Activated naive CD4-positive, alpha-beta T cell treated with anti-CD3 and anti-CD28 coated beads, Interleukin-2, amount 10 ng/mL, durations not matched to agents 5 hours and 36 hours (primary cell): Measurements from ENCODE around the gene USH1C. TPM values are rescaled to one million over a fixed set of nuclear protein-coding genes. Genes with fewer than 3 reads are reported as not detected.

Experiments used
- total RNA-seq, 2 experiments: library from RNA; stranded (reverse); gene quantifications; one replicate each; pipeline ENCODE4 v1.2.3, GENCODE V29; 2021

USH1C gene
- not detected for total RNA-seq

GRCh38 chr11:17544181-17544622 lies at the start of gene USH1C:
Gene USH1C, minus strand, starts transcription at chr11:17544416. Its CDS starts 109 bp downstream, at chr11:17544307.

GRCh38 chr11:17547051-17547577 lies 2.9 kb upstream of the USH1C start, which contains the start of gene OTOG:
Gene OTOG, plus strand, starts transcription at chr11:17547259. Its CDS starts 114 bp downstream, at chr11:17547373.

GRCh38 chr11:17476317-17477083 lies 67.7 kb downstream of the USH1C start, which contains the start of gene ABCC8:
Gene ABCC8, minus strand, starts transcription at chr11:17476845. Its CDS starts 69 bp downstream, at chr11:17476776.

Other genes with a start within 250 kb of the USH1C start
- under 1 TPM; 0.48 to 0.66 TPM for gene NCR3LG1, start 192.6 kb downstream of the USH1C start, total RNA-seq
- gene KCNJ11, start 155.8 kb downstream of the USH1C start, total RNA-seq = under 1 TPM; 0.77 to 0.91 TPM
- gene ABCC8, start 67.6 kb downstream of the USH1C start, total RNA-seq = under 1 TPM in 1 of 2 experiments, not detected in 1; 0.18 TPM
- gene OTOG, start 2.8 kb upstream of the USH1C start, total RNA-seq = not detected
- gene MYOD1, start 175.2 kb upstream of the USH1C start, total RNA-seq = not detected
- gene KCNC1, start 190.4 kb upstream of the USH1C start, total RNA-seq = not detected